ENCODE results near the gene EBPL. TPM values are rescaled to one million over a fixed set of nuclear protein-coding genes. Genes with fewer than 3 reads are reported as not detected.
A peak's percentile ranks its signal among the peaks of the same experiment; 100 is the strongest.

EBPL gene
- total RNA-seq, 2 donors from 2014 or later, result 50.0 to 77.6 TPM

DNA sequence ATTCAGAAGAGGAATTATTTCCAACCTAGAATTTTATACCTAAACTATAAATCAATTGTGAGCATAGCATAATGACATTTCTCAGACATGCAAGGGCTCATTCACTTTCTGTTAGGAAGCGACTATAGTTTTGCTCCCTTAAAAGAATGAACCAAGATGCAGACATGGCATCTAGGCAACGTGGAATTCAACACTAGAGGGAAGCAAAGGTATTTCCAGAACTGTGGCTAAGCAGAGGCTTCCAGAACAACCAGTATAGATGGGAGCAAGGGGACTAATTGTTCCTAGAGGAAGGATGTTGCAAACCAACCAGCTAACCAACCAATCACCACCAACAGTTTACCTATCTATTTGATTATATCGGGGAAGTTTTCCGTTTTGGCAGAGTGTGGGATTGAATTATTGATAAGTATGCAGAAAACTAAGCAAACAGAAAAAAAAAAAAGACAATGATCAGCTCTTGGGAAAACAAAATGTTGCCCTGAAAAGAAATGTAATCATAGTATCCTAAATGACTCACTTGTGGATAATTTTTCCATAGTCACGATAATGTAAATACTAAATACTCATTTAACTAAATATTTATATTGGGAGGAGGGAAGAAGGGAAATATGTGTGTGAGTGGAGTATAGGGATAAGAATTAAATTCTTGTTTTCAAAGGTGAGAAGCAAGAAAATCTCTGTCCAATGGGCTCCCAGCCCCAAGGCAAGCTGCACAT, 41.9 kb downstream of the EBPL start:
- no peak overlapping the region for H3K9ac ChIP-seq (ENCODE audit: low read depth in 2 of 2, low read length in 2 of 2)
- H3K4me1 ChIP-seq, result no peaks in the 10 kb centered on the region
- no peak for DNase-seq
- H3K9me3 ChIP-seq, result no peaks in the 10 kb centered on the region
- H3K36me3 ChIP-seq, result no peaks in the 10 kb centered on the region
- H3K4me3 ChIP-seq, result no peak overlapping the region
- no peaks in the 10 kb centered on the region for H3K27me3 ChIP-seq
- intact Hi-C loops (cut with DNase I), result no loop called here
- TF ChIP-seq CTCF (IDR thresholded peaks at IDR 0.05), result no peak
- H3K27ac ChIP-seq, result no peak overlapping the region

DNA sequence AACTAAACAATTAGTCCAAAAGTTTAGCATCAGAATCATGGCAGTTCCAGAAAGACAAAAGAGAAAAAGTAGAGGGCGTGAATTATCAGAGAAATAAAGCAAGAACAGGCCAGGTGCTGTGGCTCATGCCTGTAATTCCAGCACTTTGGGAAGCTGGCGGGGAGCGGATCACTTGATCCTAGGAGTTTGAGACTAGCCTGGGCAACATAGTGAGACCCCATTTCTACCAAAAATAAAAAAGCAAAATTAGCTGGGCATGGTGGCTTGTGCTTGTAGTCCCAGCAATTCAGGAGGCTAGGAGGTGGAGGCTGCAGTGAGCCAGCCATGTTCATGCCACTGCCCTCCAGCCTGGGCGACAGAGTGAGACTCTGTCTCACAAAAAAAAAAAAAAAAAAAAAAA, 44.6 kb downstream of the EBPL start:
- no peak for DNase-seq
- H3K27ac ChIP-seq, result no peak overlapping the region
- intact Hi-C loops (cut with DNase I), result no loop called here
- H3K9ac ChIP-seq (ENCODE audit: low read depth in 2 of 2, low read length in 2 of 2), result no peak overlapping the region
- H3K9me3 ChIP-seq, result no peaks in the 10 kb centered on the region
- no peaks in the 10 kb centered on the region for H3K36me3 ChIP-seq
- H3K27me3 ChIP-seq, result no peaks in the 10 kb centered on the region
- H3K4me3 ChIP-seq, result no peak overlapping the region
- TF ChIP-seq CTCF (IDR thresholded peaks at IDR 0.05), result no peak
- no peaks in the 10 kb centered on the region for H3K4me1 ChIP-seq

- H3K27me3 ChIP-seq, result no peaks in the 10 kb centered on the region
- no peaks in the 10 kb centered on the region for H3K36me3 ChIP-seq
- TF ChIP-seq CTCF (IDR thresholded peaks at IDR 0.05), result no peak
- H3K9ac ChIP-seq (ENCODE audit: low read depth in 2 of 2, low read length in 2 of 2), result no peak overlapping the region
- H3K4me3 ChIP-seq, result no peak overlapping the region
- intact Hi-C loops (cut with DNase I), result no loop called here
- no peaks in the 10 kb centered on the region for H3K4me1 ChIP-seq
- H3K9me3 ChIP-seq, result no peaks in the 10 kb centered on the region
- no peak for DNase-seq
- no peak overlapping the region for H3K27ac ChIP-seq
These were observed 45.8 kb downstream of the EBPL start for GRCh38 chr13:49645451-49645850.

DNA sequence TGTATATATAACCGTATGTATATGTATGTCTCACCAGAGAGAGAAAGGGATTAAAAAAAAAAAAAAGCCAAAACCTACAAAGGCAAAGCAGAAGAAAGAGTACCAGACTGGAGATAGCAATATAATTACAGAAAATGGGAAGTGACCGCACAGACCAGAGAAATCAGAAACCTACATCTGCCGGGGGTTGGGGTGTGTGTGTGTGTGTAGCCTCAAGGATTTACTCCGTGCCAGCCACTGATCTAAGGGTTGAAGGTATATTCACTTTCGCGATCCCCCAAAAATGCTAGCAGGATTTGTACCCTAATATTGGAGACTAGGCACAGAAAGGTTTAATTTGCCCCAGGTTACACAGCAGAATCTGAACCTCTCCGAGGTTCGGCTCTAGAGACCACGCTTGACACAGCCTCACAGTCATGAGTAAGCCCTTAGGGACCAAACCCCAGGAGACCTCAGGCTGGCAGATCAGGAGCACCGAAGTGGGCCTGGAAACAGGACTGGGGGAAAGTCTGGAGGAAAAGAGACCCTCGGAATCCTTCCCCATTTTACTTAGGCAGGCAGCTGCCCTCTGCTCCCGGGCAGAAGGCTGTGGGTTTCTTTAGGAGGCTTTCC, 48.1 kb downstream of the EBPL start:
- Histone ChIP-seq H3K4me3 (no peak overlapping the region), H3K9ac (ENCODE audit: low read depth in 2 of 2, low read length in 2 of 2) (no peak overlapping the region), H3K36me3 (no peaks in the 10 kb centered on the region), H3K4me1 (no peaks in the 10 kb centered on the region), H3K9me3 (no peaks in the 10 kb centered on the region), H3K27me3 (no peaks in the 10 kb centered on the region), H3K27ac (no peak overlapping the region)
- no peak for TF ChIP-seq CTCF (IDR thresholded peaks at IDR 0.05)
- intact Hi-C loops (cut with DNase I), result no loop called here
- no peak for DNase-seq

- no peaks in the 10 kb centered on the region for H3K9me3 ChIP-seq
- no peak overlapping the region for H3K4me3 ChIP-seq
- H3K27ac ChIP-seq, result peak overlapping the region; percentile 36
- peak; percentile 32 for DNase-seq
- no peak for TF ChIP-seq CTCF (IDR thresholded peaks at IDR 0.05)
- intact Hi-C loops (cut with DNase I), result no loop called here
- H3K4me1 ChIP-seq, result no peaks in the 10 kb centered on the region
- no peaks in the 10 kb centered on the region for H3K36me3 ChIP-seq
- H3K27me3 ChIP-seq, result no peaks in the 10 kb centered on the region
- H3K9ac ChIP-seq (ENCODE audit: low read depth in 2 of 2, low read length in 2 of 2), result no peak overlapping the region
These were observed 49.4 kb downstream of the EBPL start for GRCh38 chr13:49641801-49642291.

All from colonic mucosa (tissue), 4 donors.